ENCODE measurements around the gene FBXL3. TPM values are rescaled to one million over a fixed set of nuclear protein-coding genes. Genes with fewer than 3 reads are reported as not detected.

The FBXL3 gene
- polyA plus RNA-seq, 1 of the 3 experiments (the other 2 are of a cell fraction) = 13.6 TPM

DNA sequence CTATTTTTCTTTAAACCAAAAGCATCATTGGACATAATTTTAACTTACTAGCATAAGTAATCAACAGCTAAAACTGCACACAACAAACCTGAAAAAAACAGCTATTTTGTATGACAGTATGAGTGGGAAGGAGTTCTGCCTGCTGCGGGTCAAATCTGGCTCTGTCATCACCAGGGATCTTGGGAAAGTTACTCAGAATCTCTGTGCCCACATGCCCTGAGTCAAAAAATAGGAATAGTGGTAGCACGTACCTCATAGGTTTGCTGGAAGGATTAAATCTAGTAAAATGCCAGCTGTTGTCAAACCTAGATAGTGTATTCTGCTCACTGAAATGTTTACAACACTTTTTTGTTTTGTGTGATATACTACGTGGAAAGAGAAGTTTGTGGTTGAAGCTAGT, 33.9 kb downstream of the FBXL3 start:
- TF ChIP-seq YY1 (IDR thresholded peaks at IDR 0.05; ENCODE audit: low read depth) (no peak), SMC3 (IDR thresholded peaks at IDR 0.05; ENCODE audit: low read depth, low read length) (no peak), MEF2A (IDR thresholded peaks at IDR 0.05; ENCODE audit: borderline replicate concordance, low read depth) (no peak), ELF1 (IDR thresholded peaks at IDR 0.05) (no peak), NRF1 (IDR thresholded peaks at IDR 0.05; ENCODE audit: low read depth, low read length) (no peak), EP300 (IDR thresholded peaks at IDR 0.05; ENCODE audit: borderline replicate concordance in 1 of 2, low read depth in 1 of 2, low read length in 1 of 2) (no peak), FOXM1 (IDR thresholded peaks at IDR 0.05; ENCODE audit: low read depth) (no peak), GATA2 (CRISPR knock-in tag; IDR thresholded peaks at IDR 0.05) (no peak), PBX3 (IDR thresholded peaks at IDR 0.05) (no peak), CTCF (IDR thresholded peaks at IDR 0.05) (no peak), FOSL2 (IDR thresholded peaks at IDR 0.05; ENCODE audit: borderline replicate concordance, low read depth) (no peak), RCOR1 (IDR thresholded peaks at IDR 0.05; ENCODE audit: low read length) (no peak), FOXJ3 (CRISPR knock-in tag; IDR thresholded peaks at IDR 0.05) (no peak)
- Histone ChIP-seq H3K36me3 (replicated peaks in 1 of 2; ENCODE audit: control insufficient read depth in 1 of 2, insufficient read depth in 2 of 2, low read length in 1 of 2) (peaks cover 10 to 21% of the 10 kb centered on the region in 2 experiments), H3K27me3 (ENCODE audit: insufficient read depth) (no peaks in the 10 kb centered on the region), H3K79me2 (ENCODE audit: insufficient read depth) (peaks cover 30% of the 10 kb centered on the region), H3K4me1 (ENCODE audit: control insufficient read depth in 1 of 2, insufficient read depth in 2 of 2, low read depth in 1 of 2, low read length in 1 of 2) (peaks cover 11 to 13% of the 10 kb centered on the region in 2 experiments; a peak in 3 of 4 replicates), H3K9ac (peak overlapping the region; percentile 94; the same call in 1 of the 2 replicates), H3K4me2 (peak overlapping the region; percentile 94), H3K27ac (ENCODE audit: low read depth in 2 of 2, low read length in 1 of 2) (peak overlapping the region in 1 of 2 experiments; percentile 74; a peak in 2 of 4 replicates), H4K20me1 (ENCODE audit: insufficient read depth) (no peaks in the 10 kb centered on the region), H3K9me2 (no peaks in the 10 kb centered on the region), H3K9me3 (no peaks in the 10 kb centered on the region), H3F3A (replicated peaks; ENCODE audit: insufficient read depth) (peaks cover under 1% of the 10 kb centered on the region), H3K4me3 (ENCODE audit: low read depth in 2 of 2, low read length in 1 of 2) (peak overlapping the region; percentile 86 to 94), H2AFZ (ENCODE audit: low read depth) (peak overlapping the region; percentile 95)
- WGBS (ENCODE audit: low lambda C conversion rate) = 52% methylated on average over 3 of the region's 3 CpGs
- POLR2A ChIA-PET = no interaction called here
- CTCF ChIA-PET = interaction anchor here (0.6 to 1.8 kb wide), 6 partner anchors 9 to 1128 kb away, joined by 3 to 17 read pairs (median 3); no protein-coding TSS in a partner anchor
- DNase-seq = no peak

DNA sequence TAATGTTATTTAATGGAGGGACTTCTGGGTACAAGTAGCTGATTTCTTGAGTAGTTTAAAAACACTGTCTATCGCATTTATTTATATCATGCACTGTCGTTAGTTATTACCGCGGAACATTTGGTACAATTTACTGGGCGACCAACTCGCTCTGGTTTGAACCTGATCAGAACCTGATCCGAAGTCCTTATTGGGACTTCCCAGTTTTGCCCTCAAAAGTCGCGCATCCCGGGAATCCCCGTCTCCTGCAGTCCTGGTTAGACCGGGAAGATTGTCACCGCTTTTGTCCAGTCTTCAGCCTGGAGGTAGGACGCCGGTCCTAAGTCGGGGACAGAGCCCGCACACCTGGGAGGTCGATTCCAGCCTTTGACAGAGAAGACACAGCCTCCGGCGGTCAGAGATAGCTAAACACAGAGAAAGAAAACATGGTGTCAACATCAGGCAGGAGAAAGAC, 34.4 kb downstream of the FBXL3 start:
- 2% methylated on average over 20 of the region's 20 CpGs for WGBS (ENCODE audit: low lambda C conversion rate)
- H3K9me2 ChIP-seq = no peaks in the 10 kb centered on the region
- peak; percentile 29 for DNase-seq
- TF ChIP-seq ELF1 (IDR thresholded peaks at IDR 0.05) (no peak), GABPA (IDR thresholded peaks at IDR 0.05; ENCODE audit: low read depth) (no peak), FOXJ3 (CRISPR knock-in tag; IDR thresholded peaks at IDR 0.05) (no peak), NFIC (IDR thresholded peaks at IDR 0.05; ENCODE audit: borderline replicate concordance) (no peak), RAD21 (IDR thresholded peaks at IDR 0.05; ENCODE audit: low read length) (no peak), JUND (IDR thresholded peaks at IDR 0.05) (no peak), CHD2 (IDR thresholded peaks at IDR 0.05; ENCODE audit: low read length, partially characterized antibody) (no peak), IRF3 (IDR thresholded peaks at IDR 0.05; ENCODE audit: low read depth, low read length) (no peak), SIN3A (IDR thresholded peaks at IDR 0.05; ENCODE audit: borderline replicate concordance, low read depth, low read length) (no peak)
- TF ChIP-seq, protein P1, sequence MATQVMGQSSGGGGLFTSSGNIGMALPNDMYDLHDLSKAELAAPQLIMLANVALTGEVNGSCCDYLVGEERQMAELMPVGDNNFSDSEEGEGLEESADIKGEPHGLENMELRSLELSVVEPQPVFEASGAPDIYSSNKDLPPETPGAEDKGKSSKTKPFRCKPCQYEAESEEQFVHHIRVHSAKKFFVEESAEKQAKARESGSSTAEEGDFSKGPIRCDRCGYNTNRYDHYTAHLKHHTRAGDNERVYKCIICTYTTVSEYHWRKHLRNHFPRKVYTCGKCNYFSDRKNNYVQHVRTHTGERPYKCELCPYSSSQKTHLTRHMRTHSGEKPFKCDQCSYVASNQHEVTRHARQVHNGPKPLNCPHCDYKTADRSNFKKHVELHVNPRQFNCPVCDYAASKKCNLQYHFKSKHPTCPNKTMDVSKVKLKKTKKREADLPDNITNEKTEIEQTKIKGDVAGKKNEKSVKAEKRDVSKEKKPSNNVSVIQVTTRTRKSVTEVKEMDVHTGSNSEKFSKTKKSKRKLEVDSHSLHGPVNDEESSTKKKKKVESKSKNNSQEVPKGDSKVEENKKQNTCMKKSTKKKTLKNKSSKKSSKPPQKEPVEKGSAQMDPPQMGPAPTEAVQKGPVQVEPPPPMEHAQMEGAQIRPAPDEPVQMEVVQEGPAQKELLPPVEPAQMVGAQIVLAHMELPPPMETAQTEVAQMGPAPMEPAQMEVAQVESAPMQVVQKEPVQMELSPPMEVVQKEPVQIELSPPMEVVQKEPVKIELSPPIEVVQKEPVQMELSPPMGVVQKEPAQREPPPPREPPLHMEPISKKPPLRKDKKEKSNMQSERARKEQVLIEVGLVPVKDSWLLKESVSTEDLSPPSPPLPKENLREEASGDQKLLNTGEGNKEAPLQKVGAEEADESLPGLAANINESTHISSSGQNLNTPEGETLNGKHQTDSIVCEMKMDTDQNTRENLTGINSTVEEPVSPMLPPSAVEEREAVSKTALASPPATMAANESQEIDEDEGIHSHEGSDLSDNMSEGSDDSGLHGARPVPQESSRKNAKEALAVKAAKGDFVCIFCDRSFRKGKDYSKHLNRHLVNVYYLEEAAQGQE (IDR thresholded peaks at IDR 0.05; ENCODE audit: low read depth, low read length) = no peak

More for the DNA sequence above, 34.4 kb downstream of the FBXL3 start:
- Histone ChIP-seq H3K27me3 (ENCODE audit: insufficient read depth) (no peaks in the 10 kb centered on the region), H3K27ac (ENCODE audit: low read depth in 2 of 2, low read length in 1 of 2) (peak overlapping the region; percentile 74 to 79), H2AFZ (ENCODE audit: low read depth) (peak overlapping the region; percentile 95), H3K9me3 (no peaks in the 10 kb centered on the region), H3K9ac (peak overlapping the region; percentile 94), H4K20me1 (ENCODE audit: insufficient read depth) (no peaks in the 10 kb centered on the region), H3K4me1 (ENCODE audit: control insufficient read depth in 1 of 2, insufficient read depth in 2 of 2, low read depth in 1 of 2, low read length in 1 of 2) (peaks cover 11 to 13% of the 10 kb centered on the region in 2 experiments; a peak in 3 of 4 replicates), H3K4me2 (peak overlapping the region; percentile 94), H3K79me2 (ENCODE audit: insufficient read depth) (peaks cover 30% of the 10 kb centered on the region), H3F3A (replicated peaks; ENCODE audit: insufficient read depth) (no peaks in the 10 kb centered on the region), H3K4me3 (ENCODE audit: low read depth in 2 of 2, low read length in 1 of 2) (peak overlapping the region; percentile 86 to 94), H3K36me3 (replicated peaks in 1 of 2; ENCODE audit: control insufficient read depth in 1 of 2, insufficient read depth in 2 of 2, low read length in 1 of 2) (peaks cover 8 to 16% of the 10 kb centered on the region in 2 experiments)
- ChIA-PET CTCF (interaction anchor here (0.6 to 1.8 kb wide), 6 partner anchors 10 to 1127 kb away, joined by 3 to 17 read pairs (median 3); no protein-coding TSS in a partner anchor), POLR2A (no interaction called here)
